GM18508 (cell line): ENCODE results near the gene FXYD7.

Experiments
- ATAC-seq: cut with Tn5 transposase; IDR thresholded peaks from one replicate; pipeline ENCODE4 v1.9.1; 2021; ENCODE audit warnings: moderate number of reproducible peaks; ENCODE audit not compliant: insufficient read depth, unreplicated experiment

The FXYD7 gene

GRCh38 chr19:35160629-35161433 lies 17.8 kb downstream of the FXYD7 start:
- ATAC-seq, result no peak

DNA sequence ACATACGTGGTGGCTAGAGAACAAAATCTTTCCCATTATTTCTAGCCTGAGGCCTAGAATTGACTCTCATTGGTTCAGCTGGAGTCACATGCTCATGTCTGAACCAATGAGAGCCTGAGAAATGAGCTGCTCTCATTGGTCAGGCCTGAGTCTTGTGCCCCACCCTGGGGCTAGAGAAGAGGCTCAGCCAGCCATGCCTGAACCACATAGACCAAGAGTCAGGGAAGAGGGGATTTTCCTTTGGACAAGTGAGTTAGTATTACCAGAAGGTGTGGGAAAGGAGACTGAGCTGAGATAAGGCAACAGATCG lies 18.3 kb downstream of the FXYD7 start:
- no peak for ATAC-seq

DNA sequence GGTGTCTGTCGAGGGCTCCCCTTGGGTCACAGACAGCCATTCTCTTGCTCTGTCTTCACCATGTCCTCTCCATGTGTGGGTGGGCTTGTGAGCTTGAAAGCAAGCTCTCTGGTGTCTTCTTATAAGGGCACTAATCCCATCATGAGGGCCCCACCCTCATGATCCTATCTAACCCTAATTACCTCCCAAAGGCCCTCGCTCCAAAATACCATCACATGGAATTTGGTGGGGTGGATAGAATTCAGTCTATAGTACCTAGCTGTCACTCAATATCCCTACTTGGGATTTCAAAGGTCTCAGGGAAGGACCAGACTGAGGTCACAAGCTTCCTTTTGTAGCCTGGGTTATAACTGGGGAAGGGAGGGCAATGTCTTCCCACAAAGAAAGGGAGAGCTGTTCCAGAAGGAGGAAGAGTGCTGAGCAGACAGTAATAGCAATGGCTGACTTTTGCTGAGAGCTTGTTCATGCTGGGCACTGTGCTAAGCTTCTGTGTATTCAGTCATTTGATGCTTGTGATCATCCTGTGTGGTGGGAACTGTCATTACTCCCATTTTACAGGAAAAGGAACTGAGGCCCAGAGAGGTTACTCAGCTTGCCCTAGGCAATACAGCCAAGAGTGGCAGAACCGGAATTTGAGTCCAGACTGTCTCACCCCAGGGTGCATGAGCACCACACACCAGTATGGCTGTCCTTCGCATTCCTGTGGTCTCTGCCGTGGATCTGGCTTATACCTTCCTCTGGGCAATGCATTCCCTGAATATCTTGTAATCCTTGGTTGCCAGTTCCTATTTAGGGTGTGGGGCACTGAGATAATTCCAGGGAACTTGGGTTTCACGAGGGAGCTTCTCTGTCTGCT lies 19.6 kb downstream of the FXYD7 start:
- no peak for ATAC-seq

GRCh38 chr19:35164418-35164817 lies 21.4 kb downstream of the FXYD7 start:
- no peak for ATAC-seq

DNA sequence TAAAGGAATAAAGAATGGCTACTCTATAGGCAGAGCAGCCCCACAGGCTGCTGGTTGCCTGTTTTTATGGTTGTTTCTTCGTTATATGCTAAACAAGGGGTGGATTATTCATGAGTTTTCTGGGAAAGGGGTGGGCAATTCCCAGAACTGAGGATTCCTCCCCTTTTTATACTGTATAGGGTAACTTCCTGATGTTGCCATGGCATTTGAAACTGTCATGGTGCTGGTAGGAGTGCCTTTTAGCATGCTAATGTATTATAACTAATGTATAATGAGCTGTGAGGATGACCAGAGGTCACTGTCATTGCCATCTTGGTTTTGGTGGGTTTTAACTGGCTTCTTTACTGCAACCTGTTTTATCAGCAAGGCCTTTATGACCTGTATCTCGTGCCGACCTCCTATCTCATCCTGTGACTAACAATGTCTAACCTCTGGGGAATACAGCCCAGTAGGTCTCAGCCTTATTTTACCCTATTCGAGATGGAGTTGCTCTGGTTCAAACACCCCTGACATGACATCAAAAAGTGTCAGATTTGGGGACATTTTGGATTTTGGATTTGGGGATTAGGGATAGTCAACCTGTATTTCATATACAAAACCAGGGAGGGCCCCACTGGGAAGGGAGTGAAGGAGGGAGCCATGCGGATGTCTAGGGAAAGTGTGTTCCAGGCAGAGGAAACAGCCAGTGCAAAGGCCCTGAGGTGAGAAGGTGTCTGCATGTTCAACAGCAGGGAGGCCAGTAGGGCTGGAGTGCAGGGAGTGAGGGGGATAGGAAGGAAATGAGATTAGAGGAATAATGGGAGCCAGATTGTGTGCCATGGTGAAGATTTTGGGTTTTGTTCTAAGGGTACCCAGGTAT lies 22.4 kb downstream of the FXYD7 start:
- ATAC-seq, result no peak

DNA sequence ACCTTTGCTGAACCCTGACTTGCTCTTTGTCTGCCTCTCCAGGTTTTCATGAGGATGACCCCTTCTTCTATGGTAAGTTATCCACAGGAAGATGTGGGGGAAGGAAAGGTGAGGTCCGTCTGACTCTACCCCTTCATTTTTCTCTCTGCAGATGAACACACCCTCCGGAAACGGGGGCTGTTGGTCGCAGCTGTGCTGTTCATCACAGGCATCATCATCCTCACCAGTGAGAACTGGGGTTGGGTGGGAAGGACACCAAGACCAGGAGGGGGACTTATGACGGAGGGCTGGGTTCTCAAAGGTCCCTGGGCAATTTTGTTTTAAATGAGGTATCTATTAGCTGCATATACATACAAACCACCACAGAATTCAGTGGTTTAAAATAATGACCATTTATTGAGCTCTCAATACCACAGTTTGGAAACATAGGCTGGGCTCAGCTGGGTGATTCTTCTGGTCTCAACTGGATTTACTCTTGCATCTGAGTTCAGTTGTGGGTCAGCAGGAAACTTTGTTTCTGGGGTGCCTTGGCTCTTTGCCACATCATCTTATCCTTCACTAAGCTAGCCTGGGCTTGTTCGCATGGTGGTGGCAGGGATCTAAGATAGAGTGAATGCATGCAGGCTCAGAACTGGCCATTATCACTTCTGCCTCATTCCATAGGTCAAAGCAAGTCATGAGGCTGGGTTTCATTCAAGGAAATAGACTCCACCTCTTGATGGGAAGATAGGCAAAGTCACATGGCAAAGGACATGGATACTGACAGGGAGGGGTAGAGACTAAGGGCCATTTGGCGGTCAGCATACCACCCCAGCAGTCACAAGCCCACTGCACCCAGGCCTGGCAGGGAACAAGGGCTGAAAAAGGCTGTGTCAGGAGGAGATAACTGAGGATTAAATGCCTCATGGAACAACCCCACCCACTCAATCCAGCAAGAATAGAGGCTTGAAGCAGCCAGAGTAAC lies 23.3 kb downstream of the FXYD7 start:
- ATAC-seq, result no peak

DNA sequence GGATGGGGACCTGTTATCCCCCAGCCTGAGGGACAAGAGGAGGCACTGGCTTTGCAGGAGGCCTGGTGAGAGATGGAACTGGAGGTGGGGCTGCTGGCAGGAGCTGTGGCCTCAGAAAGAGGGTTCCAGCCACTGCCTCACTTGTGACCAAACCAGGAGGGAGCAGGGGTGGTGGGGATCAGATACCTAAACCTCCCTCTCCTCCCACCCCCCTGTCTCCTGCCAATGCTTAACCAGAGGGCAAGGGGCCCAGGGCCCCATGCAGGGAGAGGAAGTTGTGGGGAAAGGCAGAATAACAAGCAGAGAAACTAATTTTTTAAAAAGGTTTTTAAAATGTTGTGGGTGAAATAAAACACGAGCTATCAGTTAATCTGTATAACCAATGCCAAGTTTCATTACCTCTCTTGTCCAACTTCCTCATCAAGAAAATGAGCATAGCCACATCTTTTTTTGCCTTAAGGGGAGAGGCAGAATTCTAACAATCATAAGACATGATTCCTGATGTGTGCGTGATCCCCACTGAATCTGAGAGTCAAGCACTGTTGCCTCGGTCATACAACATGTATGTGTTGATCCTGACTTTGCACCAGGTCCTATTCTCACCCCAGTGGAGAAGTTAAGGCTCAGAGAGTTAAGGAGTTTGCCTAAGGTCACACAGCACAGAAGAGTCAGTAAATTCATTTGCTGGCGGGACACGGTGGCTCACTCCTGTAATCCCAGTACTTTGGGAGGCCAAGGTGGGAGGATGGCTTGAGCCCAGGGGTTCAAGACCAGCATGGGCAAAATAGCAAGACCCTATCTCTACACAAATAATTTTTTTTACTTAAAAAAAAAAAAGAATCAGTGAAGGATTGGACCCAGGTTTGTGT lies 24.4 kb downstream of the FXYD7 start:
- ATAC-seq, result no peak

- ATAC-seq, result no peak
These were observed 25.1 kb downstream of the FXYD7 start for GRCh38 chr19:35168196-35168595.

- no peak for ATAC-seq
These were observed 26.4 kb downstream of the FXYD7 start for GRCh38 chr19:35169221-35169995.

DNA sequence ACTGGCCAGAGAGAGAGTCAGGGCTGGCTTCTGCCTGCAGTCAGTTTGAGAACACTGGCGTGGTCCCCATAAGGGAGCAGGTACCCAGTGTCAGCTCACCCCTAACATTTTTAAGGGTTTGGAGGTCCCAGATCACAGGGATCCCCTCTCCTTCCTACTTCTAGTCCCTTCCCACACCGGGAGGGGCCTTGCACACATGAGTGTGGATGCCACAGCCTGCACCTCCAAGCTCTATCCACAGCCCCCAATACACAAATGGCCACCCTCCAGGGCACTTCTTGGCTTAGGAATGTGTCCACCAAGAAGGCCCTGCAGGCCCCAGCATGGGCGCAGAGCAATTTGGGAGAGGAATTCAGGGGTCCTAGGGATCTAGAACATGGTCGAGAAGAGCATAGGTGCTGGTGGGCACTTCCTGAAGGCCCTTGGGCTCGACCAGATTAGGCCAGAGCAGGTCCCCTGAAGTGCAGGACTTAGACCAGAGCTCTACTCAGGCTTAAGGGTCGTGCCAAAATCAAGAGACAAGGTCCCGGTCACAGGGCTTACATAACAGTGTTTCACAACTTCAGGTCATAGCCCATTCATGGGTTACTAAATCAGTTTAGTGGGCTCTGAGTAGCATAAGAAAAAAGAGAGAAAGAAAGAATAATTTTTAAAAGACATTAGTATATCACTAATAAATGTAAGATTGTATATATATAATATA lies 27.5 kb downstream of the FXYD7 start:
- ATAC-seq, result no peak

DNA sequence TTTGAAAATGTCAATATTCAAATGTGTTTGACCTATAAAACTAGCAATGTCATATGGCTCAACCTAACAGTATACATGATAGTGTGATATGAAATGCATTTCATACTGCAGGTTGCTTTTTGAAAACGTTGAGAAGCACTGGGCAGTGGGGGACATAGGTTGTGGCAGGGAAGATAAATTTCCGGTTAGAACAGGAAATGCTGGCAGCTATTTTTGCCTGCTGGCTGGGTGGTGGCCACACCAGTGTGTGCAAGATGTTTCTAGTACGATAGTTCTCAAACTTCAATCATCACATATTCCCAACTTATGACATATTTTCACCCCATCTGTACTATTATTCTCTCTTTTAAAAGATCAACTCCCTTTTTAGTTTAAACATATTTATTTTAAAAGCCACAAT lies 28.7 kb downstream of the FXYD7 start:
- ATAC-seq, result no peak

- ATAC-seq, result no peak
These were observed 31.2 kb downstream of the FXYD7 start for GRCh38 chr19:35174226-35174625.

DNA sequence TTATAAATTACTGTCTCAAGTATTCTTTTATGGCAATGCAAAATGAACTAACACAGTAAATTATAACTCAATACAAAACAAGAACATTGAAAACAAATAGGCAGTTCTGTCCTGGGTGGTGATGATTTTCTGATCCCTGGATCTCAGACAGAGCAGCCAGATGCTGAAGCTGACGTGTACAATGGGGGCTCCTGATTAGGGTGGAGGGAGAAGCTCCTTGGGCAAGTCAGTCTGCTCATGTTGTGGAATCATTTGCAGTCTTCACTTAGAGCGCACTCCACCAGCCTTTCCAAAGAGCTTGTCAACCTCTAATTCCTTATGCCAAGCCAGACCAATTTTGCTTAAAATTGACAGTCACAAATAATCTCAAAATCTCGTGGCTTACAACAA lies 33.1 kb downstream of the FXYD7 start:
- no peak for ATAC-seq

- no peak for ATAC-seq
These were observed 34.6 kb downstream of the FXYD7 start for GRCh38 chr19:35177377-35178274.

DNA sequence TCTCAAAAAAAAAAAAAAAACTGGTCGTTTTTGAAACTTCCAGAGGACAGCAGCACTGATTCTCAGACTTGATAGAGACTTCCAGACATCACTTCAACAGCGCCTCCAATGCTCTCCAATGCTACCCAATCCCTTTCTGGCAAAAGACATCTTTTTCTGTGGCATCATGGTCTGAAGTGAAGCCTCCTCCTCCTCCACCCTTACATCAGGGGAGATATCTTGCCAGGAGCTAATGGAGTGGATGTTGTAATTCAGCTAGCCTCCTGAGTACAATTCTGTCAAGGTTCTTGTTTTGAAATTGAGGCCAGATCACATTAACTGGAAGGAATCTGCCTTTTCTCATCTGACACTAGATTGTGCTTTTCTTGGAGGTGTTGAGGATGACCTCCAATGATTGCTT lies 35.6 kb downstream of the FXYD7 start:
- no peak for ATAC-seq

DNA sequence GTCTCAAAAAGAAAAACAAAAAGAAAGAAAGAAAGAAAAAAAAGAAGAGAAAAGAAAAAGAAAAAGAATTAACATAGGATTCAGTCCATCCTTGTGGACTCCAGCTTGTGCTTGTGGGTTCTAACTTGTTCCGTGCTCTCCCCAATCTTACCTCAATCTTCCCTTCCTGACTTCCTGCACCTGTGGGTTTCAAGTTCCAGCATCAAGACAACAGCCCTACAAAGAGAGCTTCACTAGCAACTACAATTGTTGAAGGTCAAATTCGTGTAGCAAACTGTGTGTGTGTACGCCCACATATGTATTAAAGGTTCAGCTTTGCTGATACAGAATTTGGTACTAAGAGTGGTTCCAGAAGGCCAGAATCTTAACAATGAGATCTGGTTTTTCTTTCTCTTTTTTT lies 36.8 kb downstream of the FXYD7 start:
- no peak for ATAC-seq

DNA sequence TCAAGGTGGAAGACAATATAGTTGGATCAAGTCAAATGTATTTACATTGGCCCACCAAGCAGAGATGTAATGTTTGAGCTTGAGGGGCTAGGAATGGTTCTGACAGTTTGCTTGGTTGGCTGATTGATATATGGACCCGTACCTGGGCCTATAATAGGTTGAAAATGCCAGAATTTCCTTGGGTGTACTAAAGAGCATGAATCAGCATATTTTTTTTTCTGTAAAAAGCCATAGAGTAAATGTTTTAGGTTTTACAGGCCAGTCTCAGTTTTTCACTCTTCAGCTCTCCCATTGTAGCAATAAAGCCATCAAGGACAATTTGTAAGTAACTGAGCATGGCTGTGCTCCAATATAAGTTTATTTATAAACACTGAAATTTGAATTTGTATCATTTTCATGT lies 38.3 kb downstream of the FXYD7 start:
- ATAC-seq, result no peak
